SH-SY5Y (cell line): ENCODE data around the gene FBXO15.

Experiments used
- GATA2 ChIP-seq: IDR thresholded peaks from 2 replicates; pipeline ENCODE4 v1.6.1; 2011; ENCODE audit warnings: mild to moderate bottlenecking, low read depth, low read length
- GATA3 ChIP-seq: IDR thresholded peaks from 2 replicates; pipeline ENCODE4 v1.6.1; 2011; ENCODE audit warnings: low read depth, mild to moderate bottlenecking, low read length, moderate library complexity

FBXO15 gene

GRCh38 chr18:74140582-74140981 lies 7.1 kb downstream of the FBXO15 start:
- TF ChIP-seq GATA2, result no peak
- TF ChIP-seq GATA3, result no peak

- TF ChIP-seq GATA3 (no peak), GATA2 (no peak)
Observed at GRCh38 chr18:74139888-74140287, 7.7 kb downstream of the FBXO15 start.

GRCh38 chr18:74139411-74139810 lies 8.2 kb downstream of the FBXO15 start:
- TF ChIP-seq GATA2, result no peak
- TF ChIP-seq GATA3, result no peak

- no peak for TF ChIP-seq GATA2
- no peak for TF ChIP-seq GATA3
Observed at GRCh38 chr18:74137920-74138538, 9.6 kb downstream of the FBXO15 start.

- TF ChIP-seq GATA3, result no peak
- no peak for TF ChIP-seq GATA2
Observed at GRCh38 chr18:74132201-74132600, 15.4 kb downstream of the FBXO15 start.

- TF ChIP-seq GATA3, result no peak
- TF ChIP-seq GATA2, result no peak
Observed at GRCh38 chr18:74131124-74131523, 16.5 kb downstream of the FBXO15 start.

GRCh38 chr18:74128159-74128558 lies 19.5 kb downstream of the FBXO15 start:
- TF ChIP-seq GATA3 (no peak), GATA2 (no peak)

GRCh38 chr18:74126684-74127655 lies 20.7 kb downstream of the FBXO15 start:
- no peak for TF ChIP-seq GATA3

- TF ChIP-seq GATA3 (no peak), GATA2 (no peak)
Observed at GRCh38 chr18:74124642-74125041, 23.0 kb downstream of the FBXO15 start.

GRCh38 chr18:74123200-74123599 lies 24.4 kb downstream of the FBXO15 start:
- TF ChIP-seq GATA2 (no peak), GATA3 (no peak)

- no peak for TF ChIP-seq GATA3
- no peak for TF ChIP-seq GATA2
Observed at GRCh38 chr18:74116633-74117554, 30.7 kb downstream of the FBXO15 start.

- TF ChIP-seq GATA3, result no peak
- TF ChIP-seq GATA2, result no peak
Observed at GRCh38 chr18:74115046-74115445, 32.6 kb downstream of the FBXO15 start.

GRCh38 chr18:74114116-74114515 lies 33.5 kb downstream of the FBXO15 start:
- no peak for TF ChIP-seq GATA3
- no peak for TF ChIP-seq GATA2

GRCh38 chr18:74113711-74114110 lies 33.9 kb downstream of the FBXO15 start:
- TF ChIP-seq GATA3 (no peak), GATA2 (no peak)

GRCh38 chr18:74110976-74111375 lies 36.7 kb downstream of the FBXO15 start:
- TF ChIP-seq GATA3, result no peak
- no peak for TF ChIP-seq GATA2

- TF ChIP-seq GATA2 (no peak), GATA3 (no peak)
Observed at GRCh38 chr18:74110149-74110548, 37.5 kb downstream of the FBXO15 start.
